Left lung (tissue), 14 donors: Measurements from ENCODE around the gene ARHGEF28. TPM values are rescaled to one million over a fixed set of nuclear protein-coding genes. Genes with fewer than 3 reads are reported as not detected.

Source experiments
- ATAC-seq: fragments of 200-7000 bp; cut with Tn5 transposase; one replicate; pipeline ENCODE4 v1.9.1; 2020; ENCODE audit warnings: moderate library complexity
- DNase-seq, 4 donors: peaks; one replicate each; pipeline ENCODE4 v3.0.0-alpha.2; 2013 to 2020
- H3K27ac ChIP-seq, 2 donors: fragments of 200-600 bp; sonication (generic) in 1 of 2; one replicate each; pipeline versions ENCODE4 v1.5.0 to v1.8.0; 2020 to 2021
- H3K27me3 ChIP-seq, 2 donors: fragments of 200-600 bp; sonication (generic) in 1 of 2; one replicate each; pipeline versions ENCODE4 v1.5.0 to v1.8.0; 2020 to 2021
- H3K36me3 ChIP-seq, 2 donors: fragments of 200-600 bp; sonication (generic) in 1 of 2; one replicate each; pipeline versions ENCODE4 v1.5.0 to v1.8.0; 2020 to 2021
- H3K4me1 ChIP-seq, 2 donors: fragments of 200-600 bp; one replicate each; pipeline ENCODE4 v1.8.0; 2021
- H3K4me3 ChIP-seq, 2 donors: fragments of 200-600 bp; sonication (generic) in 1 of 2; one replicate each; pipeline versions ENCODE4 v1.5.0 to v1.8.0; 2020 to 2021; ENCODE audit warnings: mild to moderate bottlenecking in 1 of 2
- H3K9me3 ChIP-seq, 2 donors: fragments of 200-600 bp; sonication (generic) in 1 of 2; one replicate each; pipeline versions ENCODE4 v1.5.0 to v1.8.0; 2020 to 2021
- intact Hi-C, 2 donors: fragments of 100-400 bp; cut with DNase I; formaldehyde crosslinking; loops; one replicate each; pipeline versions ENCODE4 v1.11.2 to v1.14.2; 2022
- long read RNA-seq, 12 donors: library from polyadenylated mRNA in 2 of 12; unstranded in 2 of 12; transcript quantifications; one replicate each; pipeline ENCODE4 v2.0.0 and lab custom pipeline, GENCODE V29; 2019 to 2026
- polyA plus RNA-seq, 6 donors: library from polyadenylated mRNA; unstranded; fragments of 120-200 nt; gene quantifications; one replicate each; pipeline ENCODE4 v1.2.1, GENCODE V29; 2013; ENCODE audit not compliant: insufficient read length in 6 of 6
- total RNA-seq, 2 donors: library from RNA; stranded (reverse); fragmentation: NEBNext Ultra II Directional; extraction: Animal tissue kit (Norgen Biotek cat#: 25700); gene quantifications; one replicate each; pipeline ENCODE4 v1.2.1, GENCODE V29; 2021
- TF ChIP-seq, protein P1 (sequence below), 2 donors: fragments of 200-600 bp; sonication (generic) in 1 of 2; IDR thresholded peaks; one replicate each; pipeline versions ENCODE4 v1.5.0 to v1.8.0; 2021; ENCODE audit warnings: antibody characterized with exemption in 2 of 2
- donor health status: DM: no; HTN: yes; CAD: no.
- donor health status: DM: no; HTN: no; CAD: no.

ARHGEF28 gene
- total RNA-seq (10 to 100 TPM in 1 of 2 donors, 1 to 10 TPM in 1; 8.4 to 10.5 TPM), polyA plus RNA-seq (10 to 100 TPM in 4 of 6 donors, 1 to 10 TPM in 2; 8.9 to 16.4 (median 11.3) TPM)
- long read RNA-seq, donor 1, partial matches to known transcripts = 0 of 1 reads
- long read RNA-seq, donor 1, other reads (novel, unspliced or antisense) = 0 of 1 reads
- long read RNA-seq, donor 2 = 0 reads
- long read RNA-seq, donor 3, partial matches to known transcripts = 0 of 1 reads
- long read RNA-seq, donor 3, other reads (novel, unspliced or antisense) = 0 of 1 reads
- long read RNA-seq, donor 4, partial matches to known transcripts = 4 of 4 reads
- long read RNA-seq, donor 4, other reads (novel, unspliced or antisense) = 0 of 4 reads
- long read RNA-seq, donor 5, partial matches to known transcripts = 5 of 6 reads
- long read RNA-seq, donor 5, other reads (novel, unspliced or antisense) = 0 of 6 reads
- long read RNA-seq, donor 6 = 0 reads
- long read RNA-seq, donor 7 = 0 reads
- long read RNA-seq, donor 8, partial matches to known transcripts = 0 of 1 reads
- long read RNA-seq, donor 8, other reads (novel, unspliced or antisense) = 0 of 1 reads
- long read RNA-seq, donor 9 = 0 reads
- long read RNA-seq, donor 10, partial matches to known transcripts = 1 of 1 reads
- long read RNA-seq, donor 10, other reads (novel, unspliced or antisense) = 0 of 1 reads
- long read RNA-seq, donor 11 = 0 reads
- long read RNA-seq, donor 12 = 0 reads

GRCh38 chr5:73625944-73626811 lies at the start of gene ARHGEF28:
Gene ARHGEF28 (plus strand): TSS chr5:73626196. CDS start chr5:73684852, 58,656 bp downstream.
- no peaks in the 10 kb centered on the region for H3K9me3 ChIP-seq
- TF ChIP-seq, protein P1, sequence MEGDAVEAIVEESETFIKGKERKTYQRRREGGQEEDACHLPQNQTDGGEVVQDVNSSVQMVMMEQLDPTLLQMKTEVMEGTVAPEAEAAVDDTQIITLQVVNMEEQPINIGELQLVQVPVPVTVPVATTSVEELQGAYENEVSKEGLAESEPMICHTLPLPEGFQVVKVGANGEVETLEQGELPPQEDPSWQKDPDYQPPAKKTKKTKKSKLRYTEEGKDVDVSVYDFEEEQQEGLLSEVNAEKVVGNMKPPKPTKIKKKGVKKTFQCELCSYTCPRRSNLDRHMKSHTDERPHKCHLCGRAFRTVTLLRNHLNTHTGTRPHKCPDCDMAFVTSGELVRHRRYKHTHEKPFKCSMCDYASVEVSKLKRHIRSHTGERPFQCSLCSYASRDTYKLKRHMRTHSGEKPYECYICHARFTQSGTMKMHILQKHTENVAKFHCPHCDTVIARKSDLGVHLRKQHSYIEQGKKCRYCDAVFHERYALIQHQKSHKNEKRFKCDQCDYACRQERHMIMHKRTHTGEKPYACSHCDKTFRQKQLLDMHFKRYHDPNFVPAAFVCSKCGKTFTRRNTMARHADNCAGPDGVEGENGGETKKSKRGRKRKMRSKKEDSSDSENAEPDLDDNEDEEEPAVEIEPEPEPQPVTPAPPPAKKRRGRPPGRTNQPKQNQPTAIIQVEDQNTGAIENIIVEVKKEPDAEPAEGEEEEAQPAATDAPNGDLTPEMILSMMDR (IDR thresholded peaks at IDR 0.05) = no peak
- H3K4me1 ChIP-seq = peaks cover 0 to 16% of the 10 kb centered on the region in 2 donors
- peak within 1 kb of the TSS in 1 of 2 donors; percentile 30 for H3K27ac ChIP-seq
- H3K27me3 ChIP-seq = peaks cover 0 to 47% of the 10 kb centered on the region in 2 donors
- ATAC-seq = peak; percentile 96
- H3K4me3 ChIP-seq = peak within 1 kb of the TSS; percentile 53 to 57
- H3K36me3 ChIP-seq = no peaks in the 10 kb centered on the region
- intact Hi-C loops = no loop called here
- DNase-seq = peak; percentile 18 to 90 (median 58)

GRCh38 chr5:73582285-73583145 lies 43.5 kb upstream of the ARHGEF28 start:
- ATAC-seq (no peak), DNase-seq (no peak)
- TF ChIP-seq, protein P1 (IDR thresholded peaks at IDR 0.05) = no peak

DNA sequence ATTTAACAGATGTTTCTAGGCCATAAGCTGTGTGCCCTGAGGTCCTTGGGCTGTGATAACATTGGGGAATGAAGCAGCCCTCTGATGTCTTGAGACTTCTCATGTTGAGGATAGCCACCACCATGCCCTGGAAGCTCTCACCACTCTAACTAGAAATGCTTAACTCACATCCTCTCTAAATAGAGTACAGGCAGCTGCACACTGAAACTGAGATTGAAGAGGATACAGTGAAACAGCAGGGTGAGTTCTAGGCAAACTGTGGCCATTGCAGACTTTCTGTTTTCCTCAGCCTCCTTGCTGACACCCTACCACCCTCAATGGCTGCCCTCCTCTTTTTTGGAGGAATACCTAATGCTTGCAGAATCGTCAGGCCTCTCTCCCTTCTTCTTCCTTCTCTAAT lies 38.1 kb upstream of the ARHGEF28 start:
- Histone ChIP-seq H3K36me3 (no peaks in the 10 kb centered on the region), H3K9me3 (no peaks in the 10 kb centered on the region), H3K27me3 (no peaks in the 10 kb centered on the region), H3K4me3 (no peak overlapping the region), H3K4me1 (no peaks in the 10 kb centered on the region), H3K27ac (no peak overlapping the region)
- intact Hi-C loops = no loop called here
- no peak for ATAC-seq
- TF ChIP-seq, protein P1 (IDR thresholded peaks at IDR 0.05) = no peak
- DNase-seq = no peak

More at GRCh38 chr5:73582285-73583145, 43.5 kb upstream of the ARHGEF28 start:
- no peaks in the 10 kb centered on the region for H3K4me1 ChIP-seq
- no peaks in the 10 kb centered on the region for H3K9me3 ChIP-seq
- intact Hi-C loops = no loop called here
- H3K4me3 ChIP-seq = no peak overlapping the region
- H3K36me3 ChIP-seq = peaks cover 0 to 44% of the 10 kb centered on the region in 2 donors
- no peak overlapping the region for H3K27ac ChIP-seq
- no peaks in the 10 kb centered on the region for H3K27me3 ChIP-seq

DNA sequence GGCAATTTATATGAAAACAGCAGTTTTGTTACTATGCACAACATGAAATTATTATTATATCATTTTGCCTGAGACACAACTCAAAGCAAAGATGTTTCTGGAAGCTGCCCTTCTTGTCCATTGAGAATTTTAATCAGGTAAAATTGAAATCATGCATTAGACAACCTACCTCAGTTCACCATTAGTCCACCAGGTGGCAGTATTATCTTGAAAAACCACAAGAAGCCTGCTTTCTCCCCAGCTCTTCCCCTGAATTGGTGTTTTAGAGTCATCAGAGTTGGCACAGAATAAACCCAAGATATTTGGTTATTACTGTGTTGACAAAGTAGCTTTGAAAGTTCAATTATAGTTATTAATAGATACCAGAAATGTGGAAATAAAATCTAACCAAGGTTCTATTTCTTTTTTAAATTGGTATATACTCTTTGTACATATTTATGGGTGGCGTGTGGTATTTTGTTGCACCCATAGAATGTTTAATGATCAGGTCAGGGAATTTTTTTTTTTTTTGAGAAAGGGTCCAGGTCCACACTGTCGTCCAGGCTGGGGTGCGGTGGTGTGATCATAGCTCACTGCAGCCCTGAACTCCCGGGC lies 34.8 kb upstream of the ARHGEF28 start:
- H3K27me3 ChIP-seq = no peaks in the 10 kb centered on the region
- TF ChIP-seq, protein P1 (IDR thresholded peaks at IDR 0.05) = peak; percentile 75 to 84
- DNase-seq = peak in 2 of 4 donors; percentile 62 to 81
- intact Hi-C loops = loop anchor here (2.0 to 10.0 kb wide), 2 partner anchors 202 to 204 kb away; no protein-coding TSS in a partner anchor
- H3K36me3 ChIP-seq = no peaks in the 10 kb centered on the region
- no peak overlapping the region for H3K27ac ChIP-seq
- H3K4me1 ChIP-seq = no peaks in the 10 kb centered on the region
- no peaks in the 10 kb centered on the region for H3K9me3 ChIP-seq
- no peak overlapping the region for H3K4me3 ChIP-seq
- peak; percentile 96 for ATAC-seq
